Adipose tissue (tissue), 3 donors: ENCODE measurements around the gene SELENOV. TPM values are rescaled to one million over a fixed set of nuclear protein-coding genes. Genes with fewer than 3 reads are reported as not detected.

ENCODE experiments used
- H3K27ac ChIP-seq: one replicate; pipeline ENCODE4 v1.5.1; 2013; ENCODE audit warnings: low read depth, low read length
- WGBS, 3 donors: extraction: QIAGEN DNeasy Blood & Tissue Kit; methylation state at CpG; one replicate each; pipeline ENCODE4 v1.1.7; 2013; 5-methylcytosine and 5-hydroxymethylcytosine counted together
- polyA plus RNA-seq, 3 donors: library from polyadenylated mRNA; stranded (reverse); fragments of 200-250 nt; gene quantifications; one replicate each; pipeline ENCODE4 v1.2.3, GENCODE V29; 2013
- donor health status: healthy with polysubstance abuse.
- donor health status: Bipolar disorder and iron deficiency.
- donor health status: healthy.

Gene SELENOV
- polyA plus RNA-seq, 3 donors: not detected

GRCh38 chr19:39512988-39513387 is 2.0 kb upstream of the SELENOV start:
- 47 to 56% (median 52%) methylated on average over 2 of the region's 2 CpGs for WGBS, 3 donors

GRCh38 chr19:39515551-39516191 is 732 bp downstream of the SELENOV start:
- WGBS, 3 donors: 3 to 4% (median 4%) methylated on average over 38 to 44 of the region's 44 CpGs
- H3K27ac ChIP-seq: no peak overlapping the region

More at GRCh38 chr19:39512988-39513387, 2.0 kb upstream of the SELENOV start:
- H3K27ac ChIP-seq: no peak overlapping the region

GRCh38 chr19:39516270-39516669 is 1.3 kb downstream of the SELENOV start:
- no peak overlapping the region for H3K27ac ChIP-seq
- WGBS, 3 donors: 42 to 45% (median 43%) methylated on average over 6 of the region's 6 CpGs

GRCh38 chr19:39517432-39517831 is 2.5 kb downstream of the SELENOV start:
- 55 to 77% (median 74%) methylated on average over 3 of the region's 3 CpGs for WGBS, 3 donors
- H3K27ac ChIP-seq: no peak overlapping the region

GRCh38 chr19:39518458-39518857 is 3.5 kb downstream of the SELENOV start:
- WGBS, 3 donors: 65 to 68% (median 68%) methylated on average over 5 of the region's 5 CpGs
- H3K27ac ChIP-seq: no peak overlapping the region

- 57 to 75% (median 71%) methylated on average over 9 of the region's 9 CpGs for WGBS, 3 donors
- H3K27ac ChIP-seq: no peak overlapping the region
Measured at GRCh38 chr19:39518975-39519374, 4.0 kb downstream of the SELENOV start.

GRCh38 chr19:39520541-39521484 is 5.9 kb downstream of the SELENOV start:
- no peak overlapping the region for H3K27ac ChIP-seq
- WGBS, 3 donors: 83 to 87% (median 85%) methylated on average over 8 of the region's 8 CpGs

GRCh38 chr19:39524495-39524894 is 9.6 kb downstream of the SELENOV start:
- no peak overlapping the region for H3K27ac ChIP-seq
- 85 to 91% (median 88%) methylated on average over 8 of the region's 8 CpGs for WGBS, 3 donors

GRCh38 chr19:39525205-39525604 is 10.3 kb downstream of the SELENOV start:
- 91 to 96% (median 93%) methylated on average over 3 of the region's 3 CpGs for WGBS, 3 donors
- H3K27ac ChIP-seq: no peak overlapping the region

- WGBS, 3 donors: 28 to 47% (median 31%) methylated on average over 14 of the region's 14 CpGs
- no peak overlapping the region for H3K27ac ChIP-seq
Measured at GRCh38 chr19:39531834-39532232, 16.9 kb downstream of the SELENOV start.

GRCh38 chr19:39532233-39533002 is 17.5 kb downstream of the SELENOV start, which contains the start of gene EID2B:
EID2B (minus strand) TSS chr19:39532852; CDS start chr19:39532802, 50 bp downstream.
- 0% methylated on average over 60 to 65 of the region's 65 CpGs for WGBS, 3 donors
- H3K27ac ChIP-seq: no peak within 1 kb of the TSS

- WGBS, 3 donors: 18 to 22% (median 21%) methylated on average over 12 of the region's 12 CpGs
- H3K27ac ChIP-seq: no peak overlapping the region
Measured at GRCh38 chr19:39533003-39533512, 18.1 kb downstream of the SELENOV start.

- no peak overlapping the region for H3K27ac ChIP-seq
- WGBS, 3 donors: 70 to 77% (median 76%) methylated on average over 3 of the region's 3 CpGs
Measured at GRCh38 chr19:39533791-39534190, 18.9 kb downstream of the SELENOV start.

GRCh38 chr19:39539165-39539517 is 24.2 kb downstream of the SELENOV start:
- WGBS, 3 donors: 2 to 4% (median 3%) methylated on average over 10 of the region's 10 CpGs
- peak overlapping the region; percentile 56 for H3K27ac ChIP-seq

GRCh38 chr19:39539518-39540332 is 24.8 kb downstream of the SELENOV start, which contains the start of gene EID2:
EID2 (minus strand) TSS chr19:39540161; CDS start chr19:39540079, 82 bp downstream.
- H3K27ac ChIP-seq: peak within 1 kb of the TSS; percentile 56
- 0% methylated on average over 71 to 84 of the region's 84 CpGs for whole genome bisulfite sequencing, 3 donors

GRCh38 chr19:39540333-39540673 is 25.4 kb downstream of the SELENOV start:
- no peak overlapping the region for H3K27ac ChIP-seq
- 5 to 8% (median 7%) methylated on average over 10 of the region's 10 CpGs for WGBS, 3 donors

GRCh38 chr19:39542206-39542605 is 27.3 kb downstream of the SELENOV start:
- no peak overlapping the region for H3K27ac ChIP-seq
- 34 to 65% (median 56%) methylated on average over 2 of the region's 2 CpGs for WGBS, 3 donors

GRCh38 chr19:39543477-39543857 is 28.5 kb downstream of the SELENOV start:
- H3K27ac ChIP-seq: no peak overlapping the region
- 83 to 88% (median 84%) methylated on average over 3 of the region's 3 CpGs for WGBS, 3 donors
